A549 (cell line): ENCODE results near the gene TCF20.

ENCODE experiments used
- PBX3 ChIP-seq: IDR thresholded peaks from 2 replicates; pipeline ENCODE4 v1.6.1; 2012
- POLR2A ChIP-seq: IDR thresholded peaks from 2 replicates; pipeline ENCODE4 v1.6.1; 2012; ENCODE audit warnings: mild to moderate bottlenecking, low read length
- TF ChIP-seq, protein P1 (sequence below): fragments of >200 bp; sonication (Bioruptor Twin); formaldehyde crosslinking; IDR thresholded peaks from 3 replicates; pipeline ENCODE4 v1.5.1; 2016
- TF ChIP-seq, protein P2 (sequence below): fragments of 250-450 bp; sonication (Bioruptor Pico); IDR thresholded peaks from 2 replicates; pipeline ENCODE4 v1.5.0; 2021; ENCODE audit warnings: mild to moderate bottlenecking, moderate library complexity, borderline replicate concordance
- TF ChIP-seq, protein P3 (sequence below): fragments of 250-450 bp; sonication (Bioruptor Pico); IDR thresholded peaks from 2 replicates; pipeline ENCODE4 v1.5.0; 2020; ENCODE audit warnings: low read depth, mild to moderate bottlenecking, moderate library complexity

GRCh38 chr22:42256930-42257329, 13.5 kb downstream of the TCF20 start:
- TF ChIP-seq, protein P1, sequence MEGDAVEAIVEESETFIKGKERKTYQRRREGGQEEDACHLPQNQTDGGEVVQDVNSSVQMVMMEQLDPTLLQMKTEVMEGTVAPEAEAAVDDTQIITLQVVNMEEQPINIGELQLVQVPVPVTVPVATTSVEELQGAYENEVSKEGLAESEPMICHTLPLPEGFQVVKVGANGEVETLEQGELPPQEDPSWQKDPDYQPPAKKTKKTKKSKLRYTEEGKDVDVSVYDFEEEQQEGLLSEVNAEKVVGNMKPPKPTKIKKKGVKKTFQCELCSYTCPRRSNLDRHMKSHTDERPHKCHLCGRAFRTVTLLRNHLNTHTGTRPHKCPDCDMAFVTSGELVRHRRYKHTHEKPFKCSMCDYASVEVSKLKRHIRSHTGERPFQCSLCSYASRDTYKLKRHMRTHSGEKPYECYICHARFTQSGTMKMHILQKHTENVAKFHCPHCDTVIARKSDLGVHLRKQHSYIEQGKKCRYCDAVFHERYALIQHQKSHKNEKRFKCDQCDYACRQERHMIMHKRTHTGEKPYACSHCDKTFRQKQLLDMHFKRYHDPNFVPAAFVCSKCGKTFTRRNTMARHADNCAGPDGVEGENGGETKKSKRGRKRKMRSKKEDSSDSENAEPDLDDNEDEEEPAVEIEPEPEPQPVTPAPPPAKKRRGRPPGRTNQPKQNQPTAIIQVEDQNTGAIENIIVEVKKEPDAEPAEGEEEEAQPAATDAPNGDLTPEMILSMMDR, result no peak
- no peak for TF ChIP-seq POLR2A
- TF ChIP-seq, protein P2, sequence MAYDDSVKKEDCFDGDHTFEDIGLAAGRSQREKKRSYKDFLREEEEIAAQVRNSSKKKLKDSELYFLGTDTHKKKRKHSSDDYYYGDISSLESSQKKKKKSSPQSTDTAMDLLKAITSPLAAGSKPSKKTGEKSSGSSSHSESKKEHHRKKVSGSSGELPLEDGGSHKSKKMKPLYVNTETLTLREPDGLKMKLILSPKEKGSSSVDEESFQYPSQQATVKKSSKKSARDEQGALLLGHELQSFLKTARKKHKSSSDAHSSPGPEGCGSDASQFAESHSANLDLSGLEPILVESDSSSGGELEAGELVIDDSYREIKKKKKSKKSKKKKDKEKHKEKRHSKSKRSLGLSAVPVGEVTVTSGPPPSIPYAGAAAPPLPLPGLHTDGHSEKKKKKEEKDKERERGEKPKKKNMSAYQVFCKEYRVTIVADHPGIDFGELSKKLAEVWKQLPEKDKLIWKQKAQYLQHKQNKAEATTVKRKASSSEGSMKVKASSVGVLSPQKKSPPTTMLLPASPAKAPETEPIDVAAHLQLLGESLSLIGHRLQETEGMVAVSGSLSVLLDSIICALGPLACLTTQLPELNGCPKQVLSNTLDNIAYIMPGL (CRISPR knock-in tag), result no peak
- TF ChIP-seq, protein P3, sequence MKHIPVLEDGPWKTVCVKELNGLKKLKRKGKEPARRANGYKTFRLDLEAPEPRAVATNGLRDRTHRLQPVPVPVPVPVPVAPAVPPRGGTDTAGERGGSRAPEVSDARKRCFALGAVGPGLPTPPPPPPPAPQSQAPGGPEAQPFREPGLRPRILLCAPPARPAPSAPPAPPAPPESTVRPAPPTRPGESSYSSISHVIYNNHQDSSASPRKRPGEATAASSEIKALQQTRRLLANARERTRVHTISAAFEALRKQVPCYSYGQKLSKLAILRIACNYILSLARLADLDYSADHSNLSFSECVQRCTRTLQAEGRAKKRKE (CRISPR knock-in tag), result no peak
- no peak for TF ChIP-seq PBX3
